ENCODE data around the gene KDM3A.
"Not testable (repeated sequence)": the region's sequence is repeated elsewhere in the genome, so short reads cannot be mapped to it uniquely, and the experiment has no call there.

The KDM3A gene

GRCh38 chr2:86488561-86489250 is 47.5 kb downstream of the KDM3A start:
- TF ChIP-seq, protein P1, sequence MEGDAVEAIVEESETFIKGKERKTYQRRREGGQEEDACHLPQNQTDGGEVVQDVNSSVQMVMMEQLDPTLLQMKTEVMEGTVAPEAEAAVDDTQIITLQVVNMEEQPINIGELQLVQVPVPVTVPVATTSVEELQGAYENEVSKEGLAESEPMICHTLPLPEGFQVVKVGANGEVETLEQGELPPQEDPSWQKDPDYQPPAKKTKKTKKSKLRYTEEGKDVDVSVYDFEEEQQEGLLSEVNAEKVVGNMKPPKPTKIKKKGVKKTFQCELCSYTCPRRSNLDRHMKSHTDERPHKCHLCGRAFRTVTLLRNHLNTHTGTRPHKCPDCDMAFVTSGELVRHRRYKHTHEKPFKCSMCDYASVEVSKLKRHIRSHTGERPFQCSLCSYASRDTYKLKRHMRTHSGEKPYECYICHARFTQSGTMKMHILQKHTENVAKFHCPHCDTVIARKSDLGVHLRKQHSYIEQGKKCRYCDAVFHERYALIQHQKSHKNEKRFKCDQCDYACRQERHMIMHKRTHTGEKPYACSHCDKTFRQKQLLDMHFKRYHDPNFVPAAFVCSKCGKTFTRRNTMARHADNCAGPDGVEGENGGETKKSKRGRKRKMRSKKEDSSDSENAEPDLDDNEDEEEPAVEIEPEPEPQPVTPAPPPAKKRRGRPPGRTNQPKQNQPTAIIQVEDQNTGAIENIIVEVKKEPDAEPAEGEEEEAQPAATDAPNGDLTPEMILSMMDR (IDR thresholded peaks at IDR 0.05; ENCODE audit: borderline replicate concordance, insufficient read depth, low read depth, low read length) = no peak
- H3K4me3 ChIP-seq (ENCODE audit: low read depth, low read length) = no peak overlapping the region

- H3K4me3 ChIP-seq (ENCODE audit: low read depth, low read length) = no peak overlapping the region
- TF ChIP-seq, protein P1 (IDR thresholded peaks at IDR 0.05; ENCODE audit: borderline replicate concordance, insufficient read depth, low read depth, low read length) = no peak
Observed at GRCh38 chr2:86489542-86489941, 48.4 kb downstream of the KDM3A start.

DNA sequence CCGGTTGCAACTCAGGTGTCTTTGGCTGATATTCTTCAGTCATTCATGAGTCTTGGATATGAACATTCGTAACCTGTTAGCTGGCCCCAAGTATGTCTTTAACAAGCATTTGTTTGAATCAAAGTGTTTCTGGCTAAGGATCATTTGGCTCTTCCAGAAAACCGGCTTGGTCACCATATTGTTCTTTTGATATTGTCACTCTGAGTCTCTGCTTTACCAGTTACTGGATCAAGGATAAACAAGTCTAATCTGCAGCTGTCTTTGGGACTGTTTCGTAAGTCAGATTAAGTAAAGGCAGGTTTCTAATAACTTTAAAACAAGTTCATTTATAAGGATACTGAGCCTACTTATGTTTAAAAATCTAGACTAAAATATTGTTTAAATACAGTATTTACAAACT is 49.1 kb downstream of the KDM3A start:
- H3K4me3 ChIP-seq (ENCODE audit: low read depth, low read length) = no peak overlapping the region
- TF ChIP-seq, protein P1 (IDR thresholded peaks at IDR 0.05; ENCODE audit: borderline replicate concordance, insufficient read depth, low read depth, low read length) = no peak

- no peak overlapping the region for H3K4me3 ChIP-seq (ENCODE audit: low read depth, low read length)
- TF ChIP-seq, protein P1 (IDR thresholded peaks at IDR 0.05; ENCODE audit: borderline replicate concordance, insufficient read depth, low read depth, low read length) = no peak
Observed at GRCh38 chr2:86491088-86491487, 49.9 kb downstream of the KDM3A start.

DNA sequence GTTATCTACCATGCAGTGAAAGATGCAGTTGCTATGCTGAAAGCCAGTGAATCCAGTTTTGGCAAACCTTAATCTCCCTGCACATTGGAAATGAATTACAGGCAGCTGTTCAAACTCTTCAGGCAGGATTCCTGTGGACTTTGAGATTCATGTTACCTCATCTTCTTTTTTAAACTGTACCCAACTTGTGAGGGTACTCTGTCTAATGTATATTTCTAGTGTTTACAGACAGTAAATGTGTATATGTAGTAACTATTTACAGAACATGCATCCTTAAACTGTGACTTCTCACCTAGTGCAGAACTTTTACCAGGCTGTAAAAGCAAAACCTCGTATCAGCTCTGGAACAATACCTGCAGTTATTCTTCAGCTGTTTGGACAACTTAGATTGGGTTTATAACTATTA is 50.9 kb downstream of the KDM3A start:
- no peak overlapping the region for H3K4me3 ChIP-seq (ENCODE audit: low read depth, low read length)
- TF ChIP-seq, protein P1 (IDR thresholded peaks at IDR 0.05; ENCODE audit: borderline replicate concordance, insufficient read depth, low read depth, low read length) = no peak

GRCh38 chr2:86496391-86496790 is 55.2 kb downstream of the KDM3A start:
- not testable (repeated sequence) for H3K4me3 ChIP-seq (ENCODE audit: low read depth, low read length)

- H3K4me3 ChIP-seq (ENCODE audit: low read depth, low read length) = no peak overlapping the region
- TF ChIP-seq, protein P1 (IDR thresholded peaks at IDR 0.05; ENCODE audit: borderline replicate concordance, insufficient read depth, low read depth, low read length) = no peak
Observed at GRCh38 chr2:86498468-86499260, 57.5 kb downstream of the KDM3A start.

Measured in GM12875 (cell line).